ENCODE results near the gene MANF. TPM values are rescaled to one million over a fixed set of nuclear protein-coding genes. Genes with fewer than 3 reads are reported as not detected.

MANF gene
- total RNA-seq, 1 donor from 2014 or later = 231 TPM

DNA sequence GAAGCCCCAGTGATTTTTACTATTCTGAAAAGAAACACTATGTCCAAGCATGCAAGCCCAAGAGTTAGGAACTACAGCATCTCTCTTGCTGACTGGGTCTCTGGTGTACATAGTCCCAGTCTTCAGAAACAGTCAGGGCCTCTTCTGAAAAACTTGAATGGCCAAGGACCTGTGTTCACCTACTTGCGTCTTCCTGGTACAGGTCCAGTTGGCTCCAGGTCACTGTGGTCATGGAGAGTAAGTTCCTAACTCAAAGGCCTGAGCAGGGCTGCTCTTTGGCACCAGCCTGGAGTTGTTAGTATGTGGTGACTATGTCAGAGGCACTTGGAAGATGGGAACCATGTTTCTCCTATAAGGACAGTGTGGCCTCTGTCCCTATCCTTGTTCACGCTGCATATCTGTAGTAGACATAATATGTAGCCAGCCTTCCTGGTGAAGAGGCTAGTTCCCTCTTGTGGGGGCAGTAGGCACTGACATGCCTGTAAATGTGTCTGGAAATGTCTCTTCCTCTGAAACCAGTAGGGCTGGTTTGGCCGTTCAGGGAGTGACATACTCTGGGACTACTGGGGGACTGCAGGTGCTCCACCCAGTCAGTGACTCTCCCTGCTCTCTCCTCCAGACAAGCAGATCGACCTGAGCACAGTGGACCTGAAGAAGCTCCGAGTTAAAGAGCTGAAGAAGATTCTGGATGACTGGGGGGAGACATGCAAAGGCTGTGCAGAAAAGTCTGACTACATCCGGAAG, 3.4 kb downstream of the MANF start:
- intact Hi-C loops (cut with micrococcal nuclease) = loop anchor here (10.0 kb wide), 3 partner anchors 1154 to 1746 kb away; partner anchors contain the start of genes GNAI2, GNL3, PBRM1 and RFT1

DNA sequence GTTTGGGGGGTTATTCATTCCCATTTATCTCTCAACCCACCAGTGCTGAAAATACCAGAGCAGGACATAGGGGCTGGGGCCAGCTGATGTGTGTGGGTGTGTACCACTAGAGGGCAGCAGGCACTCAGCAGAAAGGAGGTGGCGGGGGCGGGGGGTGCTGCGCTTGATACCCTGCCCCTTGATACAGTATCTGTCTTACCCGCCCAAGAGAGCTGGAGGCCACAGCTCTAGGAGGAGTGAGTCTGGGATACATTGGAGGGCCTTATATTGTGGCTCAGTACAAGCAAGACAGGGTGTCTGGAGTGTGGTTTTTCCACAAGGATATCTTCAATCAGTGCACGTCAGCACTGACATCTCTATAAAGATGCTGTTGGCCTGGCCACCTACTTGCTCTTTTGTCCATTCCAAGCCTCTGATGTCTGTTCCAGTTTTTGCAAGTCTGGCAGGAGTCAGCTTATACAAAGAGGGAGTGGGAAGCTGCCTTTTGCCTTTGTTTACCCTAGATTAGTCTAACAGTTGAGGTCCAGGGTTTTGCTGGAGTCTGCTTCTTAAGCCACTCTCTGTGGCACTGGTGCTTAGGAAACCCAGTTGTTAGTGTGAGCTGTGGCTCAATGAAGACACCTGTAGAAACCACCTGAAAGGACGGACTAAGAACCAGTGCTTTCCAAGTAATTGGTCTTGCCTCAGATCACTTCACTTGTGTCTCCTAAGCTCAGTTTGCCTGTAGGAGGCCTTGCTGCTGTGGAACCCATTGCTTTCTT, 4.5 kb downstream of the MANF start:
- intact Hi-C loops (cut with micrococcal nuclease) = loop anchor here (2.0 to 10.0 kb wide), 8 partner anchors 411 to 1958 kb away; partner anchors contain the start of genes DCP1A, DUSP7, GNAI2 and GNL3

DNA sequence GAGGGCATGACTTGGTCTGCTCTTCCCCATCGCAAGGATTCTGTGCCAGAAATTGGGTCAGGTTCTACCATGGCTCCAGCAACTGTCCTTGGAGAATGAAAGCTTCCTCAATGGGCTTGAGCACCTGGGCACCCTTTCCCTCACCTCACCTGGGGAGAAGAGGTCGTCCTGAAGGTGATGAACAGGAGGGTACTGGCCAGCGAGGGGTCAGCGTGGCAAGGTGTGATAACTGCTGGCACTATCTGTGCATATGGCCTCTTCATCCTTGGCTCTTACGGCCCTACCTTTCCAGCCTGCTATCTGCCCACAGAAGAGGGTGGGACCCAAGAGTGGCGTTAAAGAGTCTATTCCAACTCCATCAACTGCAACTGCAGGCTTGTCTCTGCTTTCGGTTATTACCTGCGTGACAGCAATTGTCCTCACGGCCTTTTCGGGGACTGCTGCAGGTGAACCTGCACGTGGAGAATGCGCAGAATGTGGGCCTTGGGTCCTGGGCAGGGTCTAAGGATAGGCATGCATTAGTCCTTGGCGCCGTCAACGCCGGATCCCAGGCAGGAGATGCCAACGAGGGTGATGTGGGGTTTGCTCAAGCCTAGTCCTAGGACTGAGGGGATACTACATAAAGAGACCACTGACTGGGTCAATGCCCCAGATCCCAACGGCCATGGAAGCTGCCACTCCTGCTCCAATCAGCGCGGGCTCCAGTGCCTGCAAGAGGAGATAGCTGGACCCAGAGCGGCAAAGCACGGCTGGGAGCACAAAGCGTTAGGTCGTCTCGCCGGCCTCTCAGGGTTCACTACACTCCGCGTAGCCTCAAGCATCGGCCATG, 5.4 kb downstream of the MANF start:
- intact Hi-C loops (cut with micrococcal nuclease) = loop anchor here (1.0 to 10.0 kb wide), 13 partner anchors 44 to 1957 kb away; partner anchors contain the start of genes ABHD14B, DCP1A, DUSP7 and HEMK1

DNA sequence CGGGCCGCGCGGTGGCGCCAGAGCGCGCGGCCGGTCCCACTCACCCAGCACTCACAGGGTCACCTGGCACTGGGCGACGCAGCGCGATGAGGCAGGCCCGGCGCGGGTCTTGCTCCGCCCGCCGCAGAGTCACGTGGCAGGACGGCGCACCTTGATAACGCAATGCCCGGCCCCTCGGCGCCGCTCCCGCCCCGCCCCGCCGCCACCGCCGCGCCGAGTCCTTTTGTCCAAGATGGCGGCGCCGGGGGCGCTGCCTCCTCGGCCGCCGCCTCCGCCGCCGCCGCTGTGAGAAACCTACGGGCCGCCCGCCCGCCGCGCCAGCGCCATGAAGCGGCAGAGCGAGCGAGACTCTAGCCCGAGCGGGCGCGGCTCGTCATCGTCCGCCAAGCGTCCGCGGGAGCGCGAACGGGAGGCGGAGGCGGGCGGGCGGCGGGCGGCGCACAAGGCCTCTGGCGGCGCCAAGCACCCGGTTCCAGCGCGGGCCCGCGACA, 6.0 kb downstream of the MANF start, which contains the start of gene RBM15B:
TSS of gene RBM15B (plus strand) at position 211 of the 491 bp plus-strand sequence. CDS start at position 326, 115 bp downstream.
- intact Hi-C loops (cut with micrococcal nuclease) = loop anchor here (1.0 to 10.0 kb wide), 13 partner anchors 43 to 1956 kb away; partner anchors contain the start of genes ABHD14B, DCP1A, DUSP7 and HEMK1

DNA sequence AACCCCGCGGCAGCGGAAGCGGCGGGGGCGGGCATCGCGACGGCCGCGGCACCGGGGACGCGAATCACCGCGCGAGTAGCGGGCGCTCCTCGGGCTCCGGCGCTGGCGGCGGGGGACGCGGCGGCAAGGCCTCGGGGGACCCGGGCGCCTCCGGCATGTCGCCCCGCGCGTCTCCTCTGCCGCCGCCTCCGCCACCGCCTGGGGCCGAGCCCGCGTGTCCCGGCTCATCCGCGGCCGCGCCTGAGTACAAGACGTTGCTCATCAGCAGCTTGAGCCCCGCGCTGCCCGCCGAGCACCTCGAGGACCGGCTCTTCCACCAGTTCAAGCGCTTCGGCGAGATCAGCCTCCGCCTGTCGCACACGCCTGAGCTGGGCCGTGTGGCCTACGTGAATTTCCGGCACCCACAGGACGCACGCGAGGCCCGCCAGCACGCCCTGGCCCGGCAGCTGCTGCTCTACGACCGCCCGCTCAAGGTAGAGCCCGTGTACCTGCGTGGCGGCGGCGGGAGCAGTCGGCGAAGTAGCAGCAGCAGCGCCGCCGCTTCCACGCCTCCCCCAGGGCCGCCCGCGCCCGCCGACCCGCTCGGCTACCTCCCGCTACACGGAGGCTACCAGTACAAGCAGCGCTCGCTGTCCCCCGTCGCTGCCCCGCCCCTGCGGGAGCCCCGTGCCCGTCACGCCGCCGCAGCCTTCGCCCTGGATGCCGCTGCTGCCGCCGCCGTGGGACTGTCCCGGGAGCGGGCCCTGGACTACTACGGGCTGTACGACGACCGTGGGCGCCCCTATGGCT, 6.7 kb downstream of the MANF start:
- intact Hi-C loops (cut with micrococcal nuclease) = loop anchor here (1.0 to 10.0 kb wide), 13 partner anchors 43 to 1956 kb away; partner anchors contain the start of genes ABHD14B, DCP1A, DUSP7 and HEMK1

DNA sequence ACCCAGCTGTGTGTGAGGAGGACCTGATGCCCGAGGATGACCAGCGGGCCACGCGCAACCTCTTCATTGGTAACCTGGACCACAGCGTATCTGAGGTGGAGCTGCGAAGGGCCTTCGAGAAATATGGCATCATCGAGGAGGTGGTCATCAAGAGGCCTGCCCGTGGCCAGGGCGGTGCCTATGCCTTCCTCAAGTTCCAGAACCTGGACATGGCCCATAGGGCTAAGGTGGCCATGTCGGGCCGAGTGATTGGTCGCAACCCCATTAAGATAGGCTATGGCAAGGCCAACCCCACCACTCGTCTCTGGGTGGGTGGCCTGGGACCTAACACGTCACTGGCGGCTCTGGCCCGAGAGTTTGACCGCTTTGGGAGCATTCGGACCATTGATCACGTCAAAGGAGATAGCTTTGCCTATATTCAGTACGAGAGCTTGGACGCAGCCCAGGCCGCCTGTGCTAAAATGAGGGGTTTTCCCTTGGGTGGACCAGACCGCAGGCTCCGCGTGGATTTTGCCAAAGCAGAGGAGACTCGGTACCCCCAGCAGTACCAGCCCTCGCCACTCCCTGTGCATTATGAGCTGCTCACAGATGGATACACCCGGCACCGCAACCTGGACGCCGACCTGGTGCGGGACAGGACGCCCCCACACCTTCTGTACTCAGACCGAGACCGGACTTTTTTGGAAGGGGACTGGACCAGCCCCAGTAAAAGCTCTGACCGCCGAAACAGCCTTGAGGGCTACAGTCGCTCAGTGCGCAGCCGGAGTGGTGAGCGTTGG, 7.5 kb downstream of the MANF start:
- intact Hi-C loops (cut with micrococcal nuclease) = loop anchor here (5.0 to 10.0 kb wide), 3 partner anchors 762 to 1955 kb away; partner anchors contain the start of genes DCP1A, IP6K1 and POC1A

DNA sequence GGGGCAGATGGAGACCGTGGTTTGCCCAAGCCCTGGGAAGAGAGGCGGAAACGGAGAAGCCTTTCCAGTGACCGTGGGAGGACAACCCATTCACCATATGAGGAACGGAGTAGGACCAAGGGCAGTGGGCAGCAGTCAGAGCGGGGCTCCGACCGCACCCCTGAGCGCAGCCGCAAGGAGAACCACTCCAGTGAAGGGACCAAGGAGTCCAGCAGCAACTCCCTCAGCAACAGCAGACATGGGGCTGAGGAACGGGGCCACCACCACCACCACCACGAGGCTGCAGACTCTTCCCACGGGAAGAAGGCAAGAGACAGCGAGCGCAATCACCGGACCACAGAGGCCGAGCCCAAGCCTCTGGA, 8.0 kb downstream of the MANF start:
- intact Hi-C loops (cut with micrococcal nuclease) = loop anchor here (5.0 to 10.0 kb wide), 3 partner anchors 762 to 1954 kb away; partner anchors contain the start of genes DCP1A, IP6K1 and POC1A

DNA sequence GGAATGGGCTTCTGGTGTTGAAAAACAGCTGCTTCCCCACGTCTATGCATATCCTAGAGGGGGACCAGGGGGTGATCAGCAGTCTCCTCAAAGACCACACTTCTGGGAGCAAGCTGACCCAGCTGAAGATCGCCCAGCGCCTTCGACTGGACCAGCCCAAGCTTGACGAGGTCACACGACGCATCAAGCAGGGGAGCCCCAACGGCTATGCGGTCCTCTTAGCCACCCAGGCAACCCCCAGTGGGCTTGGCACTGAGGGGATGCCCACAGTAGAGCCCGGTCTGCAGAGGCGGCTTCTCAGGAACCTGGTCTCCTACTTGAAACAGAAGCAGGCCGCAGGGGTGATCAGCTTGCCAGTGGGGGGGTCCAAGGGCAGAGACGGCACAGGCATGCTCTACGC, 8.5 kb downstream of the MANF start:
- intact Hi-C loops (cut with micrococcal nuclease) = loop anchor here (5.0 to 10.0 kb wide), 3 partner anchors 761 to 1954 kb away; partner anchors contain the start of genes DCP1A, IP6K1 and POC1A

DNA sequence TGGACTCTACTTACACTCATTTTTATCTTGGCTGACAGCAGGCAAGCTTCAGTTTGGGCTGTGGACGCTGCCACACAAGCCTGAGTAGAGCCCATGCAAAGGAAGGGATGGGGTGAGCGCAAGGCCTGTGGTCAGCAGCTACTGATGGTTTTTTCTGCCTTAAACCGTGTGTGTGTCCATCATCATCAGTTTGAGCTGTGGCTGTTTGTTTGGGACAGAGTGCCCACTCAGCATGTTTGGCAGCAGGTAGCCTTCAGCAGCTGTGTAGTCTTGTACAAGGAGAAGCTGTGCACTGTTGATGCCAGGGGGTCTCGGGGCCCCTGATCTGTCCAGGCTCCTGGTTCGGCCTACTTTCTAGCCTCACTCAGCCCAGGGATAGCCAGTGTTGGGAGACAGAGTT, 9.4 kb downstream of the MANF start:
- intact Hi-C loops (cut with micrococcal nuclease) = loop anchor here (5.0 to 10.0 kb wide), 3 partner anchors 760 to 1953 kb away; partner anchors contain the start of genes DCP1A, IP6K1 and POC1A

DNA sequence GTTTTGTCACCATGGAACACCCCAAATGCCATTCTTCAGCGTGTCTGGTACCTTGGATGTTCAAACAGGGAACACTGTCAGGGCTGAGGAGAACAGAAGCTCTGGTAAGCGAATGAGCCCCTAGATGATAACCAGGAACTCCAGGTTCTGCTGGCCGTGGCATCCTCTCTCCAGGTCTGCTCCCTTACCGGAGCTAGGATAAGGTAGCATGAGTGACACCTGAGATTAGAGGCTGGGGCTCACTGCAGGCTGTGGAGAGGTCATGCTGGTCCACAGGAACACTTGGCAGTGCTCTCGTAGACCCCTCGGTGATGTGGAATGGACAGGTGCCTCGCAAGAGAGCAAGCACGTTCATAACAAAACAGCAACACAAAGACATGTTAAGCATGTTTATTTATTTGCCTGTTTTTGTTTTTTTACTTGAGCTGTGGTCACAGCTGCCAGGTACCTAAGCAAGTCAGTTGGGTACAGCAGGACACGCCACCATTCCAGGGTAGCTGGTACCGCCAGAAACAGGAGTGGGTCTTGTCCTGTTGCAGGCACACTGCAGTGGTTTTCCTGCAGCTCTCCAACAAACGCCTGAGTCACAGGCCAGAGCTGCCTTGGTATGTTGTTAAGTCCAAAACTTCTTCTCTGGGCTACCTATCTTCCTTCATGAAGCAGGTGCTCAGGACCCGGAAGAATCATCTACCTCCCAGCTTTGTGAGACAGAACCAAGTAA, 10.6 kb downstream of the MANF start:
- intact Hi-C loops (cut with micrococcal nuclease) = loop anchor here (10.0 kb wide), 1 partner anchor 759 kb away; the partner anchor contains the start of gene POC1A

DNA sequence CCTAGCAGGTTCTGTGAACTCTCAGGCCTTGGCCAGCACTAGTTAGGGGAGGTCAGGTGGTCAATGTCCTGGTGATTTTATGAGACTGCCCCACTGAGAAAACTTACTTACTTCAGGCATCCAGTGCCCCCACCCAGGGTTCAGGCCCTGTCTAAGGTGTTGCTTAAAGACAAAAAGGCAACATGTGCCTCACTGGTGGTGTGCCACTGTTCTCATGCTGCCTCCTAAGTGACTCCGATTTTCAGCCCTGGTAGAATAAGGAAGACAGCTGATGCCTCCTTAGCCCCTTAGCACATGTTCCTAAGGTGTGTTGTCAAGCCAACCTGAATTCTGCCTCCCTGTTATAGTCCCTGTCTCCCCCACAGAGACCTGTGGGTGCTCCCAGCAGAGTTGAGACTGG, 11.3 kb downstream of the MANF start:
- intact Hi-C loops (cut with micrococcal nuclease) = loop anchor here (10.0 kb wide), 1 partner anchor 758 kb away; the partner anchor contains the start of gene POC1A

DNA sequence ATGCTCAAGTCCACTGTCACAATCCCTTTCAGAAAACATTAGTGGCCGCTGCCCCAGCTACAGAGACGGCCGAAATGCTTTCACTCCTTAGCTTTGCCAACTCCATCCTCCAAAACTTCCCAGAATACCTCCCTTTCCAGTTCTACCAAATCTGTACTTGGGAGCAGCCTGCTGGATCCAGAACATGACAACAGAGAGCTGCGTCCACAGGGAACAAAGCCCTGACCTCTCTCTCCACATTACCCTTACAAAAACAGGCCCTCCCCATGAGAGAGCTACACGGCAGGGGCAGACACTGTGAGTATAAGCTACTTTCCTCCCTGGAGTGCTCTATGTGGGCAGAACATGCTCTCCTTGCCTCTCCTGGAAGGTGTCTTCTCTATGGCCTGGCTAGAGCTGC, 12.3 kb downstream of the MANF start:
- intact Hi-C loops (cut with micrococcal nuclease) = loop anchor here (10.0 kb wide), 1 partner anchor 757 kb away; the partner anchor contains the start of gene POC1A

DNA sequence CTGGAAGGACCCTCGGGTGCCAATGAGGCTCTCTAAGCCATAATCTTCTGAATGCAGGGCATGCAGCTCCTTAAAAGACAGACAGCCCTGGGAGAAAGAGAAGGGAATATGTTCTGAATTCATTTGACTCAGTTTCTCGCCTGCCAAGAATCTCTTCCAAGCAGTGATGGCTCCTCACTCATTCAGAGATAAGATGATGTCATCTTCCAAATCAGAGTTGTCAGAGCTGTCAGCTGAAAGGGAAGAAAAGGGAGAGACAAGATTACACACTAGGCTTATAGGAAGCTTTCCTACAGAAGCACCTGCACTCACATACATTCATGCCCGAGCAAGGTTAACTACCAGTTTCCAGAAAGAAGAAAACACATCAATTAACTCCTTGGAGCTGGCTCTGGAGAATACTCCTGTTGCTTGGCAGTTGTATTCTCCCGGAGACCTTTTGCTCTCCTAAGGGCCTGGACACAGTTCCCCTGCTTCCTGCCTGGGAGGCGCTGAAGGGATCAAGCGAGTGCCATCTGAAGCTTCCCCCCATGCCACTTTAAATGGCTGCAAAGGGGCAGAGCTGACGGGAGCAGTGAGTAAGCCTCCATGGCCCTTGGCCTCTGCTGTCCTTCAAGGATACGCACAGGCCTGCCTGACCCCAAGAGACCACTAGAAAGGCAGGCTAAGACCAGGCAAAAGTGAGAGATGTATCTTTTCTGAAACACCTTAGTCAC, 13.7 kb downstream of the MANF start:
- intact Hi-C loops (cut with micrococcal nuclease) = loop anchor here (10.0 kb wide), 1 partner anchor 756 kb away; the partner anchor contains the start of gene POC1A

DNA sequence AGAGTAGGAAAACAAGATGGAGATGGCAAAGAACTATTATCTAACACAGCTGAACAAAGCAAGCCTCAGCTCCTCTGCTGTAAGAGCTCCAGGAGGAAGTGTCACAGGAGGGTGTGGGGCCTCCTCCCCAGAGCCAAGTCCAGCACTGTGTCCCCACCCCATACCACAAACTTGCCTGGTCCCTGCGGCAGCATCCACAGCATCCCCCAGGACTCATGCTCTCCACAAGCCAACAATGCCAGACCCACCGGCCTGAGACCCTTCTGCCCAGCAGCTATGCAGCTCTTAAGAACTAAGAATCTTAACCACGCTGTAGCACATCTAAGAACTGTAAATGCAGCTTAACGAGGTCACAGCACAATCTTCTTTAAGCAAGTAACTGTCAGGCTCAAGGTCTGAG, 15.1 kb downstream of the MANF start:
- intact Hi-C loops (cut with micrococcal nuclease) = no loop called here

DNA sequence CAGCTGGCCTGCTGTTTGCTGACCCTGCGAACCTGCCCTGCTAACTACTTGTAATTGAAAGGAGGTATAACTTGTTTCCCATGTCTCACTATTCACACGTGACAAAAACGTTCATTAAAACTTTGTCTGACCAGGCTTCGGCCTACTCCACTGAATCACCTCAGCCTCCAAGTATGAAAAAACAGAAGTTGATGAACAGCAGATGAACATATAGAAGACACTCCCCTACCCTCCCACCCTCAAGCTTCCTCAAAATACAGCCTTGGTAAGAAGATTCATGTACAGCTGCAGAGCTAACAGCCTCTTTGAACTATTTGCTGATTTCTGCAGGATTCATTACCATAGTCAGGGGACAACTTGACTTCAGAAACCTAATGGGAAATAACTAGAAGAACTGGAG, 16.6 kb downstream of the MANF start:
- intact Hi-C loops (cut with micrococcal nuclease) = no loop called here

DNA sequence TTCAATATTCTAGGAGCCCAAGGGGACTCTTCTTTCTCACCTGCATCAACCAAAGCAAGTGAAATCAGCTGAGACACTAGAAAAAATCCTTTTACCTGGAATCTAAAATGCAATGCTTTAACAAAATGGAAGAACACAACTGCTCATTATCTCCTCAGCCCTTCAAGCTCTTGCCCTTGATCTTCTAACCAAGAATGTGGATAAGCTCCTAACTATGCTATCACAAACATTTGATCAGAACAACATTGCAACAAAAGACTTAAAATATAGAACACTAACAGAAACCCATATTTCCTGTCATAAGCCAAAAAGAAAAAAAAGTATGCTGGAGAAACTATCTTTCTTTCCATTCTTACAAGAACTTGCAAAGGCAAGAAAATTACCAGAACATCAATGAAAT, 18.6 kb downstream of the MANF start:
- intact Hi-C loops (cut with micrococcal nuclease) = no loop called here

DNA sequence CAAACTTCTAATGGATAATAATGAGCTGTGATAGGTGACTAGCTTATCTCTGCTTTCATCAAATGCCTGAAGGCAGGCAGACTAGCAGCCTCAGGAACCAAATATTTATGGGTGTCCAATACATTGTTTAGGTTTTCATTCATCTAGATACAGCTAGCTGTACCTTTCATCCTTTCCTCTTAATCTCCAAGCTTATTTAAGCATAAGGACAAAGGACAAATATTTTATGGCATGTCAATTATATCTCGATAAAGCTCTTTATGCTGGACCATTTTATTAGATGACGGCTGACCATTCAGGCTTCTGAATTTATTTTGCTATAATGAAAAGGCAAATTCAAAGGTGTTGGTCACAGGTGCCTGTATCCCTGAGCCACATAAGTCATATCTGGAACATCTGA, 22.9 kb downstream of the MANF start:
- intact Hi-C loops (cut with micrococcal nuclease) = no loop called here
